ENCODE data around the gene LRRC41.
"Not testable (repeated sequence)": the region's sequence is repeated elsewhere in the genome, so short reads cannot be mapped to it uniquely, and the experiment has no call there.

Gene LRRC41

DNA sequence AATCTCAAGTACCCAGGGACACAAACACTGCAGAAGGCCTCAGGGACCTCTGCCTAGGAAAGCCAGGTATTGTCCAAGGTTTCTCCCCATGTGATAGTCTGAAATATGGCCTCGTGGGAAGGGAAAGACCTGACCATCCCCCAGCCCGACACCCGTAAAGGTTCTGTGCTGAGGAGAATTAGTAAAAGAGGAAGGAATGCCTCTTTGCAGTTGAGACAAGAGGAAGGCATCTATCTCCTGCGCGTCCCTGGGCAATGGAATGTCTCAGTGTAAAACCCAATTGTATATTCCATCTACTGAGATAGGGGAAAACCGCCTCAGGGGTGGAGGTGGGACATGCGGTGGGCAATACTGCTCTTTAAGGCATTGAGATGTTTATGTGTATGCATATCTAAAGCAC, 26.4 kb upstream of the LRRC41 start:
- not testable (repeated sequence) for H3K4me2 ChIP-seq (ENCODE audit: insufficient read depth, low read length); H3K36me3 ChIP-seq (ENCODE audit: insufficient read depth, low read length); H4K20me1 ChIP-seq (ENCODE audit: insufficient read depth, low read length); H3K9ac ChIP-seq (ENCODE audit: low read depth, low read length); H3K27me3 ChIP-seq (ENCODE audit: insufficient read depth, low read length, poor library complexity); H3K79me2 ChIP-seq (ENCODE audit: insufficient read depth, low read length); ATAC-seq (ENCODE audit: insufficient read depth, low read depth); H3K4me1 ChIP-seq (ENCODE audit: insufficient read depth, low read length); H2AFZ ChIP-seq (ENCODE audit: low read depth, low read length); H3K27ac ChIP-seq (ENCODE audit: low read length); H3K9me3 ChIP-seq (ENCODE audit: insufficient read depth, low read length, severe bottlenecking); H3K4me3 ChIP-seq (ENCODE audit: low read depth in 1 of 2, low read length in 2 of 2); DNase-seq

DNA sequence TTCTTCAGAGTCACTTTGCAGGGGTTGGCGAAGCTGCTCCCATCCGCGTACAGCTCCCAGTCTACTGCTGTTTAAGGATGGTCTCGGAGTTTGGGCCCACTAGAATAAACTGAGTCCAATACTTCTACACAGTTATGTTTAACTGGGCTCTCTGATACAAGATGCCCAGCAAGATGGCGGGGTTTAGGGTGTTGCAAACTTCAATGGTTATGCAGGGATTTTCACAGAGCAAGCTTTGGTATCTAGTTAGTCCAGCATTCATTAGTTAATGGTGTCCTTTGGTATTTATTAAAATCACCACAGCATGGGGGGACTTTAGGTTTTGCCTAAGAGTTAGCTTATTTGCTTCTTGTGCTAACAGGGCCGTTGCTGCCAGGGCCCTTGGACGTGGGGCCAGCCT, 24.8 kb upstream of the LRRC41 start:
- not testable (repeated sequence) for H2AFZ ChIP-seq (ENCODE audit: low read depth, low read length); H3K4me3 ChIP-seq (ENCODE audit: low read depth in 1 of 2, low read length in 2 of 2); DNase-seq; H3K27me3 ChIP-seq (ENCODE audit: insufficient read depth, low read length, poor library complexity); H4K20me1 ChIP-seq (ENCODE audit: insufficient read depth, low read length); H3K79me2 ChIP-seq (ENCODE audit: insufficient read depth, low read length); H3K36me3 ChIP-seq (ENCODE audit: insufficient read depth, low read length); H3K27ac ChIP-seq (ENCODE audit: low read length); H3K4me2 ChIP-seq (ENCODE audit: insufficient read depth, low read length); H3K4me1 ChIP-seq (ENCODE audit: insufficient read depth, low read length); H3K9ac ChIP-seq (ENCODE audit: low read depth, low read length); ATAC-seq (ENCODE audit: insufficient read depth, low read depth); H3K9me3 ChIP-seq (ENCODE audit: insufficient read depth, low read length, severe bottlenecking)

DNA sequence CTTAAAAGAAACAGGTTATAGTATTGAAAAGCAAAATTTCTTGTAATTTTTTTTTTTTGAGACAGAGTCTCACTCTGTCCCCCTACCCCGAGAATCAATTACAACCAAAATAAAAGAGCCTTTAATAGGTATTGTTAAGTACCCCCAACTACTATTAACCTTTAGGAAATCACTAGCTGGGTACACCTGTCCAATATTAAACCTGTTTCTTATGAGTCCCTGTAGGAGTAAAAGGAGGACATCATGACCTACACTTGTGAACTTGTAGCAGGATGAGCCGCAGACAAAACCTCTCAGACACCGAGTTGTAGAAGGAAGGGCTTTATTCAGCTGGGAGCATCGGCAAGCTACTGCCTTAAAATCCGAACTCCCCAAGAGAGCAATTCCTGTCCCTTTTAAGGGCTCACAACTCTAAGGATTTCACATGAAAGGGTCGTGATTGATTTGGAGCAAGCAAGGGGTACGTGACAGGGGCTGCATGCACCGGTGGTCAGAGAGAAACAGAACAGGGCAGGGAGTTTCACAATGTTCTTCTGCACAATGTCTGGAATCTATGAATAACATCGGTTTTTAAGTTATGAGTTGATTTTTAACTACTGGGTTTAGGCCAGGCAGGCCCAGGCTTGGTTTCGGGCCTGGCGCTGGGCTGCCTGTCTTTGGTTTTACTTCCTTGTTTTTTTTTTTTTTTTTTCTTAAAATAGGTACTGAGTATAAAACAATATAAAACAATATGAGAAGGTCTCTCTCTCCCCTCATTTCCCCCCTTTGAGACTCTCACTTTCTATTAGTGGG, 22.1 kb upstream of the LRRC41 start:
- H3K9ac ChIP-seq (ENCODE audit: low read depth, low read length); H3K36me3 ChIP-seq (ENCODE audit: insufficient read depth, low read length); ATAC-seq (ENCODE audit: insufficient read depth, low read depth); H3K9me3 ChIP-seq (ENCODE audit: insufficient read depth, low read length, severe bottlenecking); H3K4me3 ChIP-seq (ENCODE audit: low read depth in 1 of 2, low read length in 2 of 2); H3K4me1 ChIP-seq (ENCODE audit: insufficient read depth, low read length); H3K27ac ChIP-seq (ENCODE audit: low read length); H4K20me1 ChIP-seq (ENCODE audit: insufficient read depth, low read length); H3K27me3 ChIP-seq (ENCODE audit: insufficient read depth, low read length, poor library complexity); H3K79me2 ChIP-seq (ENCODE audit: insufficient read depth, low read length); H3K4me2 ChIP-seq (ENCODE audit: insufficient read depth, low read length); DNase-seq; H2AFZ ChIP-seq (ENCODE audit: low read depth, low read length): not testable (repeated sequence)

DNA sequence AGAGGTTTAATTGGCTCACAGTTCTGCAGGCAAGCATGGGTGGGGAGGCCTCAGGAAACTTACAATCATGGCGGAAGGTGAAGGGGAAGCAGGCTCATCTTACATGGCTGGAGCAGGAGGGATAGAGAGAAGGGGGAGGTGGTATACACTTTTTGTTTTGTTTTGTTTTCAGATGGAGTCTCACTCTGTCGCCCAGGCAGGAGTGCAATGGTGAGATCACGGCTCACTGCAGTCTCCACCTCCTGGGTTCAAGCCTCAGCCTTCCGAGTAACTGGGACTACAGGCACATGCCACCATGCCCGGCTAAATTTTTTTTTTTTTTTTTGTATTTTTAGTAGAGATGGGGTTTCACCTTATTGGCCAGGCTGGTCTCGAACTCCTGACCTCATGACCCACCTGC, 18.8 kb upstream of the LRRC41 start:
- not testable (repeated sequence) for H3K27me3 ChIP-seq (ENCODE audit: insufficient read depth, low read length, poor library complexity); H3K9me3 ChIP-seq (ENCODE audit: insufficient read depth, low read length, severe bottlenecking); H3K79me2 ChIP-seq (ENCODE audit: insufficient read depth, low read length); ATAC-seq (ENCODE audit: insufficient read depth, low read depth); H3K9ac ChIP-seq (ENCODE audit: low read depth, low read length); H3K4me1 ChIP-seq (ENCODE audit: insufficient read depth, low read length); H3K27ac ChIP-seq (ENCODE audit: low read length); H3K36me3 ChIP-seq (ENCODE audit: insufficient read depth, low read length); DNase-seq; H2AFZ ChIP-seq (ENCODE audit: low read depth, low read length); H3K4me2 ChIP-seq (ENCODE audit: insufficient read depth, low read length); H3K4me3 ChIP-seq (ENCODE audit: low read depth in 1 of 2, low read length in 2 of 2); H4K20me1 ChIP-seq (ENCODE audit: insufficient read depth, low read length)

DNA sequence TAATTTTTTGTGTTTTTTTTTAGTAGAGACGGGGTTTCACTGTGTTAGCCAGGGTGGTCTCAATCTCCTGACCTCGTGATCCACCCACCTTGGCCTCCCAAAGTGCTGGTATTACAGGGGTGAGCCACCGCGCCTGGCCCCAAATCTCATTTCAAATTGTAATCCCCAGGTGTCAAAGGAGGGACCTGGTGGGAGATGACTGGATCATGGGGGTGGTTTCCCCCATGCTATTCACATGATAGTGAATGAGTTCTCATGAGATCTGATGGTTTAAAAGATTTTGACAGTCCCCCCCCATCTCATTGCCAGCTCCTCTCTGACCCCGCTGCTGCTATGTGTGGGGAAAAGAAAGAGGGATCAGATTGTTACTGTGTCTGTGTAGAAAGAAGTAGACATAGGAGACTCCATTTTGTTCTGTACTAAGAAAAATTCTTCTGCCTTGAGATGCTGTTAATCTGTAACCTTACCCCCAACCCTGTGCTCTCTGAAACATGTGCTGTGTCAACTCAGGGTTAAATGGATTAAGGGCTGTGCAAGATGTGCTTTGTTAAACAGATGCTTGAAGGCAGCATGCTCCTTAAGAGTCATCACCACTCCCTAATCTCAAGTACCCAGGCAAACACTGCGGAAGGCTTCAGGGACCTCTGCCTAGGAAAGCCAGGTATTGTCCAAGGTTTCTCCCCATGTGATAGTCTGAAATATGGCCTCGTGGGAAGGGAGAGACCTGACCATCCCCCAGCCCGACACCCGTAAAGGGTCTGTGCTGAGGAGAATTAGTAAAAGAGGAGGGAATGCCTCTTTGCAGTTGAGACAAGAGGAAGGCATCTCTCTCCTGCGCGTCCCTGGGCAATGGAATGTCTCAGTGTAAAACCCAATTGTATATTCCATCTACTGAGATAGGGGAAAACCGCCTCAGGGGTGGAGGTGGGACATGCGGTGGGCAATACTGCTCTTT, 16.8 kb upstream of the LRRC41 start:
- not testable (repeated sequence) for H3K9ac ChIP-seq (ENCODE audit: low read depth, low read length); H3K9me3 ChIP-seq (ENCODE audit: insufficient read depth, low read length, severe bottlenecking); H3K27ac ChIP-seq (ENCODE audit: low read length); DNase-seq; H3K4me3 ChIP-seq (ENCODE audit: low read depth in 1 of 2, low read length in 2 of 2); H4K20me1 ChIP-seq (ENCODE audit: insufficient read depth, low read length); H3K27me3 ChIP-seq (ENCODE audit: insufficient read depth, low read length, poor library complexity); H2AFZ ChIP-seq (ENCODE audit: low read depth, low read length); H3K4me2 ChIP-seq (ENCODE audit: insufficient read depth, low read length); ATAC-seq (ENCODE audit: insufficient read depth, low read depth); H3K4me1 ChIP-seq (ENCODE audit: insufficient read depth, low read length); H3K79me2 ChIP-seq (ENCODE audit: insufficient read depth, low read length)
- peaks cover 18% of the 10 kb centered on the region; the same call in 1 of the 2 replicates for H3K36me3 ChIP-seq (ENCODE audit: insufficient read depth, low read length)

DNA sequence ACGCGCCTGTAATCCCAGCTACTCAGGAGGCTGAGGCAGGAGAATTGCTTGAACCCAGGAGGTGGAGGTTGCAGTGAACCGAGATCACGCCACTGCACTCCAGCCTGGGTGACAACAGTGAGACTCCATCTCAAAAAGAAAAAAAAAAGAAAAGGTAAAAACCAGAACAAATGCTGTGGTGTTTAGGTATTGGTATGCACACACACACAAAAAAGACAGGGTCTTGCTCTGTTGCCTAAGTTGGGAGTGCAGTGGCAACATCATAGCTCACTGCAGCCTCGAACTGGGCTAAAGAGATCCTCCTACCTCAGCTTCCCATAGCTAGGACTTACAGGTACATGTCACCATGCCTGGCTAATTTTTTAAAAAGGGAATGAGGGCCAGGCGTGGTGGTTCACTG, 15.9 kb upstream of the LRRC41 start:
- H3K9ac ChIP-seq (ENCODE audit: low read depth, low read length); H3K9me3 ChIP-seq (ENCODE audit: insufficient read depth, low read length, severe bottlenecking); H3K27me3 ChIP-seq (ENCODE audit: insufficient read depth, low read length, poor library complexity); H2AFZ ChIP-seq (ENCODE audit: low read depth, low read length); H4K20me1 ChIP-seq (ENCODE audit: insufficient read depth, low read length); ATAC-seq (ENCODE audit: insufficient read depth, low read depth); H3K79me2 ChIP-seq (ENCODE audit: insufficient read depth, low read length); H3K4me1 ChIP-seq (ENCODE audit: insufficient read depth, low read length); H3K4me3 ChIP-seq (ENCODE audit: low read depth in 1 of 2, low read length in 2 of 2); H3K27ac ChIP-seq (ENCODE audit: low read length); DNase-seq; H3K4me2 ChIP-seq (ENCODE audit: insufficient read depth, low read length): not testable (repeated sequence)
- H3K36me3 ChIP-seq (ENCODE audit: insufficient read depth, low read length), result peaks cover 26% of the 10 kb centered on the region; the same call in 1 of the 2 replicates
